Mesenteric fat pad (tissue), 1 donor: ENCODE measurements around the gene ZKSCAN4. TPM values are rescaled to one million over a fixed set of nuclear protein-coding genes. Genes with fewer than 3 reads are reported as not detected.

Experiments
- DNase-seq: peaks from one replicate; pipeline ENCODE4 v3.0.0-alpha.2; 2020; ENCODE audit warnings: low spot score
- total RNA-seq: library from RNA; stranded (reverse); fragmentation: NEBNext Ultra II Directional; extraction: Animal tissue kit (Norgen Biotek cat#: 25700); gene quantifications from one replicate; pipeline ENCODE4 v1.2.1, GENCODE V29; 2021
- donor health status: DM: yes; HTN: yes; CAD: no.

Gene ZKSCAN4
- total RNA-seq, 1 donor from 2014 or later, result 2.7 TPM

DNA sequence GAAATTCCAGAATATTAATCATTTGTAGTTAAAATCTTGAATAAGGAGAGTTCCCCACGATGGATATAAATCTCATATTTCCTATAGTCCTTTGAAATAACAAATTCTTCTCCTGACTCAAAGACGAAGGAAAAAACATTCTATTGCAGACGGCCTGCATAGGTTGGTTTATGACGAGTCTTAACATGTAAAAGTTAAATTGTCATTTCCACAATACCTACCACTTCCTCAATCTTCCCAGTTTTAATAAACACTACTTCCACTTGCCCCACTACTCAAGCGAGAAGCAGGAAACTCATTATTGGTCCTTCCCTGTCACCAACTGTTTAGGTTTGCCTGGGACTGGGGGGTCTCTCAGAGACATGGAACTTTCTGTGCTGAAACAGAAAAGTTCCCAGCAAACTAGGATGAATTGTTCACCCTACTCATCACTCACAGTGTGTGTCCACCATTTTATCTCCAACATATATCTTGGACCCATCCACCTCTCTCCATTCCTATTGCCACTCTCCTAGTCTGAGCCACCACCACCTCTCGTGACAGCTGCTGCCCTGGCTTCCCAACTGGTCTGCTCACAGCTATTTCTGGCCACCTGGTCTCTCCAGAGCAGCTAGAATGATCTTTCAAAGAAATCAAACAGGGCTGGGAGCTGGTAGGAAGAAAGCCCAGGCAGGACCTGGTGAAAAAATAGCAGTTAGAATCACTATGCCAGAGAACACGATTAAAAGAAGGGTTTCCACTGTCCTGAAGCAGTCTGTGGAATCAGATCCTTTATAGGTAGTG, 42.1 kb downstream of the ZKSCAN4 start:
- no peak for DNase-seq

DNA sequence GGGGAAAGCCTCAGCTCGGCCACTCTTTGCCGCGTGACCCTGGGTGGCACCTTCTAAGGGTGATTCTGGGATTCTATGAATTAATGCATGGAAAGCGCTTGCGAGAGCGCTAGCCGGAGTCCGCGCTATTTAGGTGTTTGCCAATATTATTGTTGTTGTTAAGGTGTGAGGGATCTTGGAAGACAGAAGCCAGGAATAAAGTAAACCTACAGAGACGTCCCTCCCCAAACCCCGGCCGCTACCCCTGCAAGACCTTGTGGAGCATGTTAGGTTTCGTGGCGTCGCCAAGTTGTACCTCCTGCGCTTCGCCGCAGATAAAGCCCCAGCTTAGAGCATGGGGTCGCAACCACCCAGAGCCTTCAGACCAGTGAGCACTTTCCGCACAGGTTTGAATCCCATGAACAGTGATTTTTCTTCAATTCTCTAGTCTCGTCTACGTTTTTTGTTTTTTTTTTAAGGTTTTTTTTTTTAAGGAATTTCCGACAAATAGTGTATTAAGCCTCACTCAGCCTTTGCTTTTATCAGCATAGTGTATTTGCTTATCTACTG, 43.9 kb downstream of the ZKSCAN4 start:
- no peak for DNase-seq

DNA sequence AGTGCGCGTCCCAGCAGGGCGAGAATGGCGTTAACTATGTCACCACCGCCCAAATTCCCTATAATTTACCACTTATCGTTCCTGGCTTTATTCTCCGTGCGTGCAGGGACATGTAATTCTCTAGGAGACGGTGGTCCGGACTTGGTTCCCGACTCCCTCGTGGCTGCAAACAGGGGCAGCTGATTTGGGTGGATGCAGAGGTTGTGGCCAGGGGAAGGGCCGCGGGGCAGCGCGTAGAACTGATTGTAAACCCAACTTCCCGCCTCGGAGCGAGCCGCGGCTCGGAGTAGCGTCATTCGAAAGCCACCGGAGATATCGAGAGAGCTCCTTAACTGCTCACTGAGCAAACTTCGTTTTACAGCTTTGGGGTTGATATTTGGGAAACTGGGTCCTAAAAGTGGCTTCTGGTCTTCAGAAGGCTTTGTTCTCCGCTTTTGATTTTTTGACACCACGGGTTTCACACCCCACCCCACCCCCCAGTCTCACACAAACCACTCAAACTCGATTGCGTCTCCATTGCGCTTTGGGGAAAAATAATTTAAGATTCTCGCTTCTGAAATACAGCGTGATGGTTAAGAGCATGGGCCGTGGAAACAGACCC, 44.5 kb downstream of the ZKSCAN4 start:
- no peak for DNase-seq

DNA sequence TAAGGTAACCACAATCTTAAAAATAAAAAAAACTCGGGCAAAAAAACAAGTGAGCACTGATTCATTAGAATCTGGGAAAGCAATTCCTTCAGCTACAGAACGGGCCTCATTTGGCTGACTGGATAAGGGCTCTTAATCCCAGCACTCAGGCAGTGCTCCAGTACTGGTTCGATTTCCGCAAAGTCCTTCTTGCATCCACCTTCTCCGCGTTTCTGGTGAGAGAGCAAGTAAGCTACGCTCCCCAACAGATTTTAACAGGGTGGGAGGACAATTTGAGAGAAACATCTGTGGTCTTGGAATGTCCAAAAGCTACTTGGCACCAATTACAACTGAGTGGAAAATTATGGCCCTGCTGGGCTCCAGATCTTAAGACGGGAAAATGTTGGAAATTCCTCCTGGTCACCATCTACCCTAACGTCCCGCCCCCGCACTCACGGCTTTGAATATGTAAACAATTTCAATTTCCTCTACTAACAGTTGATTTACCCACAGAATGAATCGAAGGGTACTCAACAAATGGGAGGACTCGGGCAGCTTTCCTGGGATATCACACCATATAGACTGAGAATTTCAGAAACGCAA, 45.0 kb downstream of the ZKSCAN4 start:
- DNase-seq, result no peak

DNA sequence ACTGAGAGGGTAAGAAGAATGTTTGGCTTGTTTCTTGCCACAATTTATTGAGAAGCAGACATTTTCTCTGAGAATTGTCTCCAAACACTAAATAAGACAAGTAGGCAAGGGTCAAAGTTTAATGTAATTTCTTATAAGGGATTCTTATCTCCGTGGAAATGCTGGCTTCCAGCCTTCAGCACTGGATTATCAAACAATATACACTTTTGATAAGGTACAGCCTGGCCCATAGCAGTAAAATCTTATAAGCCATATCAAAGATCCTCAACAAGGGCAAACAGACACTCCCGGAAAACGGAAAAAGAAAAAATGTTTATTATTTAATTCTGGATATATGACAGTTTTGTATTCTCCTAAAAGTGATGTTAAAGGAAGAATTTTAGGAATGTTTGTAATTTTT, 45.5 kb downstream of the ZKSCAN4 start:
- DNase-seq, result no peak

DNA sequence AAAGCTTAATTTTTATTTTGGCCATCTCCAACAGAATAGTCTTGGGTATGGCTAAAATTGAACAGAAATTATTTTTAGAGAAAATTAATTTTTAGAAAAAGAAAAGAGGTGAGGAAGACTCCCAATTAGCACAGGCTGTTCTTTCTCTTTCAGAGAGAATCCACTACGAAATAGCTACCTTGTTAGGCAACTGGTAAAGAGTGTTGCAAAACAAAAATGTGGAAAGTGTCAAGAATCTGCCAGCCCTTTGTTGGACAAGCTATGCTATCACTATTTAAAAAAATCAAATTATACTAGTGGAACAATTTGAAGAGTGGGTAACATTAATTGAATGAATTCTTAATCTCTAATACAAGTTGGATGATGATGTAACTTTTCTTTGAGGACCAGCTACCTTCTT, 46.2 kb downstream of the ZKSCAN4 start:
- no peak for DNase-seq

DNA sequence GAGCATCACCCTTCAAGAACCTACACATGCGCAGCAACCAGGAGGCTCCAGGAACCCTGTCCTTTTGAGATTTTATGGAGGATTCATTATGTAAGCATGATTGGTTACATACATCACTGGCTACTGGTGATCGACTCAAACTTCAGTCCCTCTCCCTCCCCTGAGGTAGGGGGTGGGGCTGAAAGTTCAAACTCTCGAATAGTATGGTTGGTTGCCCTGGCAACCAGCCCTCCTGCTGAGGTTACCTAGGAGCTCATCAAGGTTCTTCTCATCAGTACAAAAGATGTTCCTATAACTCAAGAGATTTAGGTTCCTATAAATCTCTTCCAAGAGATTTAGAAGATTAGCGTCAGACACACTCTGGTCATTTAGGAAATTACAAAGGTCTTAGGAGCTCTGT, 48.9 kb downstream of the ZKSCAN4 start:
- no peak for DNase-seq

DNA sequence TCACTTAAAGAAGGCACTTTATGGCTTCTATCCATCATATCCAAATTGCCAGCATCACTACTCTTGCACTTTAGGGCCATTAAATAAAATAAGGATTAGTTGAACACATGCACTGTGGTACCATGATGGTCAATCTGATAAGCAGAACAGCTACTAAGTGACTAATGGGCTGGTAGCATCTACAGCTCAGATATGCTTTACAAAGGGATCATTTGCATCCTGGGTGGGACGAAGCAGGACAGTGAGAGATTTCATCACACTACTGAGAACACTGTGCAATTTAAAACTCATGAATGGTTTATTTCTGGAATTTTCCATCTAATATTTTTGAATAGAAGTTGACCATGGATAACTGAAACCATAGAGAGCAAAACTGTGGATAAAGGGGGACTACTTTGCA, 52.0 kb downstream of the ZKSCAN4 start:
- DNase-seq, result no peak

Other genes with a start within 250 kb of the ZKSCAN4 start
- 0.19 TPM for gene ZNF165, start 171.7 kb downstream of the ZKSCAN4 start, total RNA-seq
- 3.4 TPM for gene ZSCAN16, start 127.7 kb downstream of the ZKSCAN4 start, total RNA-seq
- gene ZKSCAN8, start 110.4 kb downstream of the ZKSCAN4 start, total RNA-seq, result 15.1 TPM
- gene ZSCAN9, start 27.0 kb downstream of the ZKSCAN4 start, total RNA-seq, result 6.4 TPM
- 3.1 TPM for gene NKAPL, start 7.0 kb upstream of the ZKSCAN4 start, total RNA-seq
- gene ZSCAN26, start 14.9 kb upstream of the ZKSCAN4 start, total RNA-seq, result 5.9 TPM
- 4.0 TPM for gene PGBD1, start 29.3 kb upstream of the ZKSCAN4 start, total RNA-seq
- 5.8 TPM for gene ZSCAN31, start 83.9 kb upstream of the ZKSCAN4 start, total RNA-seq
- 3.0 TPM for gene ZKSCAN3, start 97.7 kb upstream of the ZKSCAN4 start, total RNA-seq
- gene ZSCAN12, start 147.5 kb upstream of the ZKSCAN4 start, total RNA-seq, result 3.5 TPM
- 1.5 TPM for gene ZSCAN23, start 191.2 kb upstream of the ZKSCAN4 start, total RNA-seq